ENCODE data around the gene TNFSF10.

The TNFSF10 gene

DNA sequence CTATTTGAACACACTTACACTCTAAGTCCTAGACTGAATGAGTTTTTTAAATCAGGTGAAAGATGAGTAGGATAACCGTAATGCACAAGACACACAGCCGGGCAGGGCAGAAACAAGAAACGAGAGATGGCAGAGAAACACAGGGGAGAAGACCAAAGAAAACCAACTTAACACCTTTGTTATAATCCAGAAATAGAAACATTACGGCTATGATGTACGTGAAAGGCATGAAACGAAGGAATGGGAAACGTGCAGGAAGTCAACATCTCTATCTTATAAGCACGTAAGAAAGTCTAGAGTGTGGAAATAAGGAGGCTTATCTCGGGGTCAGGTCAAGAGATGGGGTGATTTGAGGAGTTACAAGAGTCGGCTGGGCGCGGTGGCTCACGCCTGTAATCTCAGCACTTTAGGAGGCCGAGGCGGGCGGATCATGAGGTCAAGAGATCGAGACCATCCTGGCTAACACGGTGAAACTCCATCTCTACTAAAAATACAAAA lies 1.9 kb upstream of the TNFSF10 start:
- TF ChIP-seq FOXP2 (optimal IDR thresholded peaks at IDR 0.05; ENCODE audit: borderline replicate concordance, extremely low read depth, extremely low read length, insufficient read depth), result no peak
- no peak for TF ChIP-seq TAF1 (IDR thresholded peaks at IDR 0.05; ENCODE audit: borderline replicate concordance, insufficient read depth, low read length)
- TF ChIP-seq, protein P1, sequence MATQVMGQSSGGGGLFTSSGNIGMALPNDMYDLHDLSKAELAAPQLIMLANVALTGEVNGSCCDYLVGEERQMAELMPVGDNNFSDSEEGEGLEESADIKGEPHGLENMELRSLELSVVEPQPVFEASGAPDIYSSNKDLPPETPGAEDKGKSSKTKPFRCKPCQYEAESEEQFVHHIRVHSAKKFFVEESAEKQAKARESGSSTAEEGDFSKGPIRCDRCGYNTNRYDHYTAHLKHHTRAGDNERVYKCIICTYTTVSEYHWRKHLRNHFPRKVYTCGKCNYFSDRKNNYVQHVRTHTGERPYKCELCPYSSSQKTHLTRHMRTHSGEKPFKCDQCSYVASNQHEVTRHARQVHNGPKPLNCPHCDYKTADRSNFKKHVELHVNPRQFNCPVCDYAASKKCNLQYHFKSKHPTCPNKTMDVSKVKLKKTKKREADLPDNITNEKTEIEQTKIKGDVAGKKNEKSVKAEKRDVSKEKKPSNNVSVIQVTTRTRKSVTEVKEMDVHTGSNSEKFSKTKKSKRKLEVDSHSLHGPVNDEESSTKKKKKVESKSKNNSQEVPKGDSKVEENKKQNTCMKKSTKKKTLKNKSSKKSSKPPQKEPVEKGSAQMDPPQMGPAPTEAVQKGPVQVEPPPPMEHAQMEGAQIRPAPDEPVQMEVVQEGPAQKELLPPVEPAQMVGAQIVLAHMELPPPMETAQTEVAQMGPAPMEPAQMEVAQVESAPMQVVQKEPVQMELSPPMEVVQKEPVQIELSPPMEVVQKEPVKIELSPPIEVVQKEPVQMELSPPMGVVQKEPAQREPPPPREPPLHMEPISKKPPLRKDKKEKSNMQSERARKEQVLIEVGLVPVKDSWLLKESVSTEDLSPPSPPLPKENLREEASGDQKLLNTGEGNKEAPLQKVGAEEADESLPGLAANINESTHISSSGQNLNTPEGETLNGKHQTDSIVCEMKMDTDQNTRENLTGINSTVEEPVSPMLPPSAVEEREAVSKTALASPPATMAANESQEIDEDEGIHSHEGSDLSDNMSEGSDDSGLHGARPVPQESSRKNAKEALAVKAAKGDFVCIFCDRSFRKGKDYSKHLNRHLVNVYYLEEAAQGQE (IDR thresholded peaks at IDR 0.05; ENCODE audit: insufficient read depth in 1 of 2, low read depth in 2 of 2, low read length in 2 of 2), result no peak
- no peak for TF ChIP-seq SIN3A (IDR thresholded peaks at IDR 0.05; ENCODE audit: borderline replicate concordance, insufficient read depth, low read length)
- TF ChIP-seq POLR2AphosphoS5 (IDR thresholded peaks at IDR 0.05; ENCODE audit: low read depth, low read length), result no peak

DNA sequence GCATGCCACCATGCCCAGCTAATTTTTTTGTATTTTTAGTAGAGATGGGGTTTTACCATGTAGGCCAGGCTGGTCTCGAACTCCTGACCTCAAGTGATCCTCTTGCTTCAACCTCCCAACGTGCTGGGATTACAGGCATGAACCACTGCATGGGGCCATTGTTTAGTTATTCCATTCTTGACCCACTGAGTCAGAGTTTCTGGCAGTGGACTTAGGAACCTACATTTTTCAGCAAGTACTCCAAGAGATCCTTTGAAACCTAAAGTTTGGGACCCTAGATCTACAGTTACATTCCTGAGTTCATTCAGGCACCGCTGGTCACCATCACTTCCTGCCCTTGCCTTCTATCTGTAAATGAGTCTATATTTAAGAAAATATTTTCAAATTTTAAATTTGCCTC lies 1.4 kb upstream of the TNFSF10 start:
- TF ChIP-seq TAF1 (IDR thresholded peaks at IDR 0.05; ENCODE audit: borderline replicate concordance, insufficient read depth, low read length) (no peak), FOXP2 (optimal IDR thresholded peaks at IDR 0.05; ENCODE audit: borderline replicate concordance, extremely low read depth, extremely low read length, insufficient read depth) (no peak), POLR2AphosphoS5 (IDR thresholded peaks at IDR 0.05; ENCODE audit: low read depth, low read length) (no peak), SIN3A (IDR thresholded peaks at IDR 0.05; ENCODE audit: borderline replicate concordance, insufficient read depth, low read length) (no peak)
- TF ChIP-seq, protein P1 (IDR thresholded peaks at IDR 0.05; ENCODE audit: insufficient read depth in 1 of 2, low read depth in 2 of 2, low read length in 2 of 2), result no peak

DNA sequence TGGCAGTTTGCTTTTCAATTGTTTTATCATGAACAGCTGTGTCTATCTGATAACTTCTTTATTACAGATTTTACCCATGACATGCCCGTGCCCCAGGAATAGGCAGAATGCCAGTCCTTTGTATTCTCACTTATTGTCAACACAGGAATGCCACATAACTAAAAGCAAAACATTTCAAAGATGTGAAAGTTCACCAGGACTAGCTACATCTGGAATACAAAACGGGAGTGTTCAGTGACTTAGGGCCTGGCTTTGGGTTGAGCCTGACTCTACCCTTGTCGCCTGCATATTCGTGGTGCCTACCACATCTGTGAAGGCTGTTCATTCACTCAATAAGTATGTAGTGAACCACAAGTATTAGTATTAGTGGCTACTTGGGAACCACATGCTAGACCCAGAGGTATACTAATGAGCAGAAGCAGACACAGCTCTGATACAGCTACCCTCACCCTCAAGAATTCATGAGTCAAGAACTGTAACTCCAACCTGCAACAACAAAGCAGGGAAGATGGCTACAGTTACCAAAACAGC lies 2.9 kb downstream of the TNFSF10 start:
- TF ChIP-seq TAF1 (IDR thresholded peaks at IDR 0.05; ENCODE audit: borderline replicate concordance, insufficient read depth, low read length) (no peak), SIN3A (IDR thresholded peaks at IDR 0.05; ENCODE audit: borderline replicate concordance, insufficient read depth, low read length) (no peak), POLR2AphosphoS5 (IDR thresholded peaks at IDR 0.05; ENCODE audit: low read depth, low read length) (no peak), FOXP2 (optimal IDR thresholded peaks at IDR 0.05; ENCODE audit: borderline replicate concordance, extremely low read depth, extremely low read length, insufficient read depth) (no peak)
- TF ChIP-seq, protein P1 (IDR thresholded peaks at IDR 0.05; ENCODE audit: insufficient read depth in 1 of 2, low read depth in 2 of 2, low read length in 2 of 2), result no peak

DNA sequence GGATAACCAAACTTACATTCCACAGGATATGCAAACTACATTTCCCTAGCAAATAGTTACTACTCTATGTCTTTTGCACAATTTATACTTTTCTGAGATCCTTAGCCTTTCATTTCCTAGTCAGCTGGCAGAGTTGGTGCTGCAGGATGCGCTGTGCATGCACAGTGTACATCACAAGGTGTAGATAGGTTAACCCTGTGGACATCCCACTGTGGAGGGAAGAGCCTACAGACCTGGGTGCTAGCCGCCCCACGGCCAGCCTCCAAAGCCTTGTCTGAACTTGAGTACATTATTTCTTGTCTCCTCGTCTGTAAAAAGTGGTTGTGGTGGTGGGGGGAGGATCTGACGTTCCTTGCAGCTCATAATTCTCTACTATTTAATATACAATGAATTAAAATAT lies 3.5 kb downstream of the TNFSF10 start:
- TF ChIP-seq TAF1 (IDR thresholded peaks at IDR 0.05; ENCODE audit: borderline replicate concordance, insufficient read depth, low read length) (no peak), POLR2AphosphoS5 (IDR thresholded peaks at IDR 0.05; ENCODE audit: low read depth, low read length) (no peak), FOXP2 (optimal IDR thresholded peaks at IDR 0.05; ENCODE audit: borderline replicate concordance, extremely low read depth, extremely low read length, insufficient read depth) (no peak), SIN3A (IDR thresholded peaks at IDR 0.05; ENCODE audit: borderline replicate concordance, insufficient read depth, low read length) (no peak)
- TF ChIP-seq, protein P1 (IDR thresholded peaks at IDR 0.05; ENCODE audit: insufficient read depth in 1 of 2, low read depth in 2 of 2, low read length in 2 of 2), result no peak
